Right atrium auricular region (tissue), 2 donors: ENCODE results near the gene ZNF593OS. TPM values are rescaled to one million over a fixed set of nuclear protein-coding genes. Genes with fewer than 3 reads are reported as not detected.

Source experiments
- DNase-seq: peaks from one replicate; pipeline ENCODE4 v3.0.0-alpha.2; 2019; ENCODE audit warnings: low spot score
- H3K27ac ChIP-seq, 2 donors: fragments of 200-600 bp; sonication (generic); 1 replicate in 1 of 2; 2 replicates in 1 of 2; pipeline ENCODE4 v1.5.1; 2016 to 2019
- H3K27me3 ChIP-seq, 2 donors: fragments of 200-600 bp; sonication (generic); one replicate each; pipeline versions ENCODE4 v1.5.1 to v1.6.0; 2017 to 2019
- H3K36me3 ChIP-seq: fragments of 200-600 bp; sonication (generic); one replicate; pipeline ENCODE4 v1.5.1; 2016
- H3K4me1 ChIP-seq, 2 donors: fragments of 200-600 bp; sonication (generic); one replicate each; pipeline versions ENCODE4 v1.5.1 to v1.6.0; 2017 to 2019
- H3K4me3 ChIP-seq, 2 donors: fragments of 200-600 bp; sonication (generic); 1 replicate in 1 of 2; 2 replicates in 1 of 2; pipeline ENCODE4 v1.5.1; 2017 to 2019; ENCODE audit warnings: mild to moderate bottlenecking in 1 of 2, moderate library complexity in 1 of 2
- H3K9me3 ChIP-seq, 2 donors: fragments of 200-600 bp; sonication (generic); one replicate each; pipeline ENCODE4 v1.5.1; 2019
- total RNA-seq, 2 donors: library from RNA; depleted of rRNA; stranded (reverse); fragments of >200 nt; gene quantifications; one replicate each; pipeline ENCODE4 v1.1.0, GENCODE V29; 2016
- TF ChIP-seq, protein P1 (sequence below), 2 donors: fragments of 200-600 bp; sonication (generic); IDR thresholded peaks; one replicate each; pipeline ENCODE4 v1.5.1; 2019; ENCODE audit warnings: antibody characterized with exemption in 2 of 2

The ZNF593OS gene
- total RNA-seq, 2 donors from 2014 or later = not detected

DNA sequence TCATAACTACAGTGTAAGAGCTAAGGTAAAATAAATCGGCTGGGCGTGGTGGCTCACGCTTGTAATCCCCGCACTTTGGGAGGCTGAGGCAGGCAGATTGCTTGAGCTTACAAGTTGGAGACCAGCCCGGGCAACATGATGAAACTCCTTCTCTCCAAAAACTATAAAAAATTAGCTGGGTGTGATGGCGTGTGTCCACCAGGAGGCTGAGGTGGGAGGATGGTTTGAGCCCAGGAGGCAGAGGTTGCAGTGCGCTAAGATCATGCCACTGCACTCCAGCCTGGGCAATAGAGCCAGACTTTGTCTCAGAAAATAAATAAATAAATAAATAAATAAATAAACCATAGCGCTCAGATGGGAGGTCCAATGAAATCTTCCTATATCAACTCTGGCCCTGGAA is 29.5 kb downstream of the ZNF593OS start:
- TF ChIP-seq, protein P1, sequence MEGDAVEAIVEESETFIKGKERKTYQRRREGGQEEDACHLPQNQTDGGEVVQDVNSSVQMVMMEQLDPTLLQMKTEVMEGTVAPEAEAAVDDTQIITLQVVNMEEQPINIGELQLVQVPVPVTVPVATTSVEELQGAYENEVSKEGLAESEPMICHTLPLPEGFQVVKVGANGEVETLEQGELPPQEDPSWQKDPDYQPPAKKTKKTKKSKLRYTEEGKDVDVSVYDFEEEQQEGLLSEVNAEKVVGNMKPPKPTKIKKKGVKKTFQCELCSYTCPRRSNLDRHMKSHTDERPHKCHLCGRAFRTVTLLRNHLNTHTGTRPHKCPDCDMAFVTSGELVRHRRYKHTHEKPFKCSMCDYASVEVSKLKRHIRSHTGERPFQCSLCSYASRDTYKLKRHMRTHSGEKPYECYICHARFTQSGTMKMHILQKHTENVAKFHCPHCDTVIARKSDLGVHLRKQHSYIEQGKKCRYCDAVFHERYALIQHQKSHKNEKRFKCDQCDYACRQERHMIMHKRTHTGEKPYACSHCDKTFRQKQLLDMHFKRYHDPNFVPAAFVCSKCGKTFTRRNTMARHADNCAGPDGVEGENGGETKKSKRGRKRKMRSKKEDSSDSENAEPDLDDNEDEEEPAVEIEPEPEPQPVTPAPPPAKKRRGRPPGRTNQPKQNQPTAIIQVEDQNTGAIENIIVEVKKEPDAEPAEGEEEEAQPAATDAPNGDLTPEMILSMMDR (IDR thresholded peaks at IDR 0.05) = no peak
- H3K9me3 ChIP-seq = no peaks in the 10 kb centered on the region
- no peaks in the 10 kb centered on the region for H3K27me3 ChIP-seq
- H3K4me1 ChIP-seq = peaks cover 0 to 7% of the 10 kb centered on the region in 2 donors
- peak; percentile 51 for DNase-seq
- no peak overlapping the region for H3K27ac ChIP-seq
- H3K4me3 ChIP-seq = no peak overlapping the region
- no peaks in the 10 kb centered on the region for H3K36me3 ChIP-seq

DNA sequence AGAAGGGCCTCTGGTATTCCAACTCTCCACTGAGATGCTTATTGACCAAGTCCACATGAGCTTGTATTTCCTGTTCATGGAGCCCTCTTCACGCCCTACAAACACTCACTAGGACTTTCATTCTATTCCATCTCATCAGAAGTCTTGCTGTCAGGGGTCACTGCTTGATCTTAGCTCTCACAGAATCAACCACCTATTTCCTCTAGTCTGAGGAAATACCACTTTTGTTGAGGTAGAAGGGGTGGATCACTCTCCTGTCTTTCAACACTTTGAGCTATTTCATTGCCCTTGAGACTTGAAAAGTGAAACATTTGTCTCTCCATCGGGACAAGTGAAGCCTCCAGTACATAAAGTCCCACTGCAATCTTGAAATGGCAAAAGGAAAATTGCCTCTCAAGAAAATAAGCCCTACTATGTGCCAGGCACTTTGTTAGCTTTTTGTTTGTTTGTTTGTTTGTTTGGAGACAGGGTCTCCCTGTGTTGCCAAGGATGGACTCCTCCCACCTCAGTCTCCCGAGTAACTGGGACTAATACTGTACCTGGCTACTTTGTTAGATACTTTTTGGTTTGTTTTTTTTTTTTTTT is 32.6 kb downstream of the ZNF593OS start:
- no peaks in the 10 kb centered on the region for H3K4me1 ChIP-seq
- no peak overlapping the region for H3K4me3 ChIP-seq
- TF ChIP-seq, protein P1 (IDR thresholded peaks at IDR 0.05) = no peak
- H3K9me3 ChIP-seq = no peaks in the 10 kb centered on the region
- no peaks in the 10 kb centered on the region for H3K27me3 ChIP-seq
- no peaks in the 10 kb centered on the region for H3K36me3 ChIP-seq
- H3K27ac ChIP-seq = no peak overlapping the region
- no peak for DNase-seq

DNA sequence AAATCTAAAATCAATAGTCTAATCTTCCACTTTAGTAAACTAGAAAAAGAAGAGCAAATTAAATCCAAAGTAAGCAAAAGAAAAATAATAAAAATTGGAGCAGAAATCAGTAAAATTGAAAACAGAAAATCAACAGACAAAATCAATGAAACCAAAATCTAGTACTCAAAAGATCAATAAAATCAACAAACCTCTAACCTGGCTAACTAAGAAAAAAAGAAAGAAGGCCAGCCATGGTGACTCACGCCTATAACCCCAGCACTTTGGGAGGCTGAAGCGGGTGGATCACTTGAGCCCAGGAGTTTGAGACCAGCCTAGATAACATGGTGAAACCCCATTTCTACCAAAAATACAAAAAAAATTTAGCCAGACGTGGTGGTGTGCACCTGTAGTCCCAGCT is 37.2 kb downstream of the ZNF593OS start:
- Histone ChIP-seq H3K27ac (no peak overlapping the region), H3K36me3 (no peaks in the 10 kb centered on the region), H3K4me1 (no peaks in the 10 kb centered on the region), H3K27me3 (no peaks in the 10 kb centered on the region), H3K4me3 (no peak overlapping the region), H3K9me3 (no peaks in the 10 kb centered on the region)
- no peak for DNase-seq
- TF ChIP-seq, protein P1 (IDR thresholded peaks at IDR 0.05) = no peak

DNA sequence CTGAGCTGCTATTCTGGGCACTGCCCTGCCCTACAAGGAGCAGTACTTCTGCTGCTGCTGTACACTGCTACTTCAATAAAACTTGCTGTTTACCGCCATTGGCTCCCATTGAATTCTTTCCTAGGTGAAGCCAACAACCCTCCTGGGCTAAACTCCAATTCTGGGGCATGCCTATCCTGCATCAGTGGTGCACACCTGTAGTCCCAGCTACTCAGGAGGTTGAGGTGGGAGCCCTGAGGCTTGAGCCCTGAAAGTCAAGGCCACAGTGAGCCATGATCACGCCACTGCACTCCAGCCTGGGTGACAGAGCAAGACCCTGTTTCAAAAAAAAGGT is 38.8 kb downstream of the ZNF593OS start:
- no peak overlapping the region for H3K27ac ChIP-seq
- no peak for DNase-seq
- no peaks in the 10 kb centered on the region for H3K27me3 ChIP-seq
- TF ChIP-seq, protein P1 (IDR thresholded peaks at IDR 0.05) = no peak
- H3K4me1 ChIP-seq = no peaks in the 10 kb centered on the region
- no peaks in the 10 kb centered on the region for H3K36me3 ChIP-seq
- no peak overlapping the region for H3K4me3 ChIP-seq
- no peaks in the 10 kb centered on the region for H3K9me3 ChIP-seq

DNA sequence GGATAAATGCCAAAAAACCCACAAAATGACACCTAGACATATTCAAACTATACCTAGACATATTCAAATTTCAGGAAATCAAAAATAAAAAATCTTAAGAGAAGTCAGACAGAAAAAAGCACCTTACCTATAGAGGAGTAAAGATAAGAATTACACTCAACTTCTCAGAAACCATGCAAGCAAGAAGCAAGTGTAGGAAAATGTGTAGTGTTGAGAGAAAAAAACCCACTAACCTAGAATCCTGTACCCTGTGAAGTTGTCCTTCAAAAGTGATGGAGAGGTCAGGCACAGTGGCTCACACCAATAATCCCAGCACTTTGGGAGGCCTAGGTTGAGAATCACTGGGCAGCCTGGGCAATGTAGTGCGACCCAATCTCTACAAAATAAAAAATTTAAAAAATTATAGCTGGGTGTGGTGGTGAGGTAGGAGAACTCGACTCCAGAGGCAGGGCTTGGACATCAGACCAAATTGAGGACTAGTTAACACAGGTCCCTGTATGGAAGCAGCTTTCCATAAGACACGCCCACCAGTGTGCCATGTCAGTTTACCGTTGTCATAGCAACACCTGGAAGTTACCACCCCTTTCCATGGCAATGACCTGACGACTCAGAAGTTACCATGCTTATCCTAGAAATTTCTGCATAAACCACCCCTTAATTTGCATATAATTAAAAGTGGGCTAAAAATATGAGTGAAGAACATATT is 39.4 kb downstream of the ZNF593OS start:
- H3K4me3 ChIP-seq = no peak overlapping the region
- H3K36me3 ChIP-seq = no peaks in the 10 kb centered on the region
- H3K27ac ChIP-seq = no peak overlapping the region
- TF ChIP-seq, protein P1 (IDR thresholded peaks at IDR 0.05) = no peak
- H3K4me1 ChIP-seq = peaks cover 0 to 5% of the 10 kb centered on the region in 2 donors
- no peak for DNase-seq
- no peaks in the 10 kb centered on the region for H3K9me3 ChIP-seq
- no peaks in the 10 kb centered on the region for H3K27me3 ChIP-seq

DNA sequence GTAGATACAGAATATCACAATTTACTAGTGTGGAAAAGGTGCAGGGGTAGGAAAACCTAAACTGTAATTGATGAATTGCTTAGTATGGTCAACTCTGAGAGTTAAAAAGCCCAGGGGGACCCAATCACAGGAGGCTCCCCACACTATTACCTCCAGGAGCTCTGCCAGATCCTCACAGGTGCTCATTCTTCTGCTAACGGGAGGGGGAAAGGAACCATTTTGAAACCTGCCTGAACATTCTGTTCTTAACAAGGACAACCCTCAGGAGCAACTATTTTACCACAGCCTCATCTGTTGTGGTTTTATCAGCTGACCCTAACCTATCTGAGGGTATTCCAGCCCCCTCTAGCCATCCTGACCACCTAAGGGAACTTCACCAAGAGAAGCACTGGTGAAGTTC is 40.9 kb downstream of the ZNF593OS start:
- TF ChIP-seq, protein P1 (IDR thresholded peaks at IDR 0.05) = no peak
- DNase-seq = no peak

More for the DNA sequence above, 40.9 kb downstream of the ZNF593OS start:
- H3K9me3 ChIP-seq = no peaks in the 10 kb centered on the region
- peaks cover 0 to 13% of the 10 kb centered on the region in 2 donors for H3K4me1 ChIP-seq
- H3K36me3 ChIP-seq = no peaks in the 10 kb centered on the region
- H3K27ac ChIP-seq = no peak overlapping the region
- no peak overlapping the region for H3K4me3 ChIP-seq
- H3K27me3 ChIP-seq = no peaks in the 10 kb centered on the region
